ENCODE measurements around the gene SH2B2.
"Not testable (repeated sequence)": the region's sequence is repeated elsewhere in the genome, so short reads cannot be mapped to it uniquely, and the experiment has no call there.

DNA sequence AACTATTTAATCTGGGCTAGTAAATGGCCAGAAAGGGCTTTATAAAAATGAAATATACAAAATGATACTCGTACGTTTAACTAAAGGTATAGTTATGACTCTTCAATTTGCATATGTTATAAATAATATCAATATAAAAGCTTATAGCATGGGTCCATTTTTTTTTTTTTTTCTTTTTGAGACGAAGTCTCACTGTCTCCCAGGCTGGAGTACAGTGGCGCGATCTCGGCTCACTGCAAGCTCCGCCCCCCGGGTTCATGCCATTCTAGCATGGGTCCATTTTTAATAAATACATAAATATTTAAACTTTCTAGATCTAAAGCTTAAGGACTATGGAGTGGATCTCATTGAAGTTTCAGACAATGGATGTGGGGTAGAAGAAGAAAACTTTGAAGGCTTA, 50.3 kb downstream of the SH2B2 start:
- TF ChIP-seq, protein P1, sequence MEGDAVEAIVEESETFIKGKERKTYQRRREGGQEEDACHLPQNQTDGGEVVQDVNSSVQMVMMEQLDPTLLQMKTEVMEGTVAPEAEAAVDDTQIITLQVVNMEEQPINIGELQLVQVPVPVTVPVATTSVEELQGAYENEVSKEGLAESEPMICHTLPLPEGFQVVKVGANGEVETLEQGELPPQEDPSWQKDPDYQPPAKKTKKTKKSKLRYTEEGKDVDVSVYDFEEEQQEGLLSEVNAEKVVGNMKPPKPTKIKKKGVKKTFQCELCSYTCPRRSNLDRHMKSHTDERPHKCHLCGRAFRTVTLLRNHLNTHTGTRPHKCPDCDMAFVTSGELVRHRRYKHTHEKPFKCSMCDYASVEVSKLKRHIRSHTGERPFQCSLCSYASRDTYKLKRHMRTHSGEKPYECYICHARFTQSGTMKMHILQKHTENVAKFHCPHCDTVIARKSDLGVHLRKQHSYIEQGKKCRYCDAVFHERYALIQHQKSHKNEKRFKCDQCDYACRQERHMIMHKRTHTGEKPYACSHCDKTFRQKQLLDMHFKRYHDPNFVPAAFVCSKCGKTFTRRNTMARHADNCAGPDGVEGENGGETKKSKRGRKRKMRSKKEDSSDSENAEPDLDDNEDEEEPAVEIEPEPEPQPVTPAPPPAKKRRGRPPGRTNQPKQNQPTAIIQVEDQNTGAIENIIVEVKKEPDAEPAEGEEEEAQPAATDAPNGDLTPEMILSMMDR (IDR thresholded peaks at IDR 0.05; ENCODE audit: borderline replicate concordance, extremely low read depth, low read length, poor library complexity, severe bottlenecking): not testable (repeated sequence)
- not testable (repeated sequence) for TF ChIP-seq EZH2 (IDR thresholded peaks at IDR 0.05; ENCODE audit: borderline replicate concordance, low read depth, low read length, severe bottlenecking)

Data from DND-41 (cell line).